ENCODE results near the gene PDE9A. TPM values are rescaled to one million over a fixed set of nuclear protein-coding genes. Genes with fewer than 3 reads are reported as not detected.

PDE9A gene
- total RNA-seq, 1 donor from 2014 or later, result 58.7 TPM

- DNase-seq, result no peak
- Mint-ChIP-seq H3K4me3 (ENCODE audit: unreplicated experiment) (peak overlapping the region; percentile 0), H3K27ac (ENCODE audit: unreplicated experiment) (peak overlapping the region; percentile 54), H3K27me3 (ENCODE audit: unreplicated experiment) (peaks cover 5% of the 10 kb centered on the region), H3K4me1 (ENCODE audit: low read depth, unreplicated experiment) (peaks cover 33% of the 10 kb centered on the region), H3K36me3 (ENCODE audit: unreplicated experiment) (no peaks in the 10 kb centered on the region), H3K9me3 (ENCODE audit: unreplicated experiment) (peaks cover 22% of the 10 kb centered on the region)
- TF ChIP-seq CTCF (IDR thresholded peaks at IDR 0.05; ENCODE audit: partially characterized antibody, unreplicated experiment), result no peak
Measured at GRCh38 chr21:42665484-42665883, 12.1 kb downstream of the PDE9A start.

- TF ChIP-seq CTCF (IDR thresholded peaks at IDR 0.05; ENCODE audit: partially characterized antibody, unreplicated experiment), result no peak
- Mint-ChIP-seq H3K36me3 (ENCODE audit: unreplicated experiment) (no peaks in the 10 kb centered on the region), H3K27ac (ENCODE audit: unreplicated experiment) (peak overlapping the region; percentile 28), H3K27me3 (ENCODE audit: unreplicated experiment) (peaks cover 5% of the 10 kb centered on the region), H3K9me3 (ENCODE audit: unreplicated experiment) (peaks cover 22% of the 10 kb centered on the region), H3K4me1 (ENCODE audit: low read depth, unreplicated experiment) (peaks cover 33% of the 10 kb centered on the region), H3K4me3 (ENCODE audit: unreplicated experiment) (no peak overlapping the region)
- DNase-seq, result no peak
Measured at GRCh38 chr21:42666023-42666747, 12.8 kb downstream of the PDE9A start.

- Mint-ChIP-seq H3K27ac (ENCODE audit: unreplicated experiment) (no peak overlapping the region), H3K4me3 (ENCODE audit: unreplicated experiment) (no peak overlapping the region), H3K4me1 (ENCODE audit: low read depth, unreplicated experiment) (peaks cover 27% of the 10 kb centered on the region), H3K27me3 (ENCODE audit: unreplicated experiment) (peaks cover 3% of the 10 kb centered on the region), H3K36me3 (ENCODE audit: unreplicated experiment) (no peaks in the 10 kb centered on the region), H3K9me3 (ENCODE audit: unreplicated experiment) (peaks cover 15% of the 10 kb centered on the region)
- TF ChIP-seq CTCF (IDR thresholded peaks at IDR 0.05; ENCODE audit: partially characterized antibody, unreplicated experiment), result no peak
- no peak for DNase-seq
Measured at GRCh38 chr21:42666925-42667324, 13.5 kb downstream of the PDE9A start.

- peak overlapping the region; percentile 57 for H3K27ac Mint-ChIP-seq (ENCODE audit: unreplicated experiment)
Measured at GRCh38 chr21:42668298-42668992, 15.0 kb downstream of the PDE9A start.

More at GRCh38 chr21:42668298-42668992, 15.0 kb downstream of the PDE9A start:
- peak; percentile 54 for DNase-seq
- Mint-ChIP-seq H3K4me3 (ENCODE audit: unreplicated experiment) (peak overlapping the region; percentile 53), H3K27me3 (ENCODE audit: unreplicated experiment) (peaks cover 2% of the 10 kb centered on the region), H3K36me3 (ENCODE audit: unreplicated experiment) (no peaks in the 10 kb centered on the region), H3K9me3 (ENCODE audit: unreplicated experiment) (peaks cover 18% of the 10 kb centered on the region), H3K4me1 (ENCODE audit: low read depth, unreplicated experiment) (peaks cover 36% of the 10 kb centered on the region)
- TF ChIP-seq CTCF (IDR thresholded peaks at IDR 0.05; ENCODE audit: partially characterized antibody, unreplicated experiment), result no peak

Measured in glutamatergic neuron (in vitro differentiated cells).